ENCODE results near the gene FAM131A. TPM values are rescaled to one million over a fixed set of nuclear protein-coding genes. Genes with fewer than 3 reads are reported as not detected.
A peak's percentile ranks its signal among the peaks of the same experiment; 100 is the strongest.

Gene FAM131A
- total RNA-seq, 1 donor from 2014 or later = 30.2 TPM

GRCh38 chr3:184295771-184296170, 41.6 kb upstream of the FAM131A start:
- intact Hi-C loops (cut with micrococcal nuclease) = no loop called here
- Histone ChIP-seq H3K4me3 (no peak overlapping the region), H3K36me3 (peaks cover 7% of the 10 kb centered on the region), H3K4me1 (peaks cover 21% of the 10 kb centered on the region), H3K27ac (replicated peaks) (no peak overlapping the region), H3K27me3 (ENCODE audit: low read depth) (peaks cover 20% of the 10 kb centered on the region), H3K9me3 (replicated peaks) (no peaks in the 10 kb centered on the region)
- no peak for TF ChIP-seq CTCF (IDR thresholded peaks at IDR 0.05; ENCODE audit: borderline replicate concordance)
- no peak for DNase-seq

- H3K27me3 ChIP-seq (ENCODE audit: low read depth) = peaks cover 11% of the 10 kb centered on the region
- no peak for TF ChIP-seq CTCF (IDR thresholded peaks at IDR 0.05; ENCODE audit: borderline replicate concordance)
- H3K4me1 ChIP-seq = peaks cover 28% of the 10 kb centered on the region
- no peak for DNase-seq
- intact Hi-C loops (cut with micrococcal nuclease) = no loop called here
- no peaks in the 10 kb centered on the region for H3K9me3 ChIP-seq (replicated peaks)
- H3K4me3 ChIP-seq = no peak overlapping the region
- peaks cover 16% of the 10 kb centered on the region for H3K36me3 ChIP-seq
- no peak overlapping the region for H3K27ac ChIP-seq (replicated peaks)
These were observed 40.8 kb upstream of the FAM131A start for GRCh38 chr3:184296616-184297015.

GRCh38 chr3:184298759-184299487, 38.5 kb upstream of the FAM131A start, which contains the start of gene PSMD2:
PSMD2 (plus strand) TSS chr3:184299241; CDS start chr3:184299267, 26 bp downstream.
- intact Hi-C loops (cut with micrococcal nuclease) = no loop called here
- peaks cover 28% of the 10 kb centered on the region for H3K4me1 ChIP-seq
- H3K36me3 ChIP-seq = peaks cover 39% of the 10 kb centered on the region
- peak within 1 kb of the TSS; percentile 82 for H3K27ac ChIP-seq (replicated peaks)
- no peaks in the 10 kb centered on the region for H3K9me3 ChIP-seq (replicated peaks)
- TF ChIP-seq CTCF (IDR thresholded peaks at IDR 0.05; ENCODE audit: borderline replicate concordance) = no peak
- no peaks in the 10 kb centered on the region for H3K27me3 ChIP-seq (ENCODE audit: low read depth)
- peak within 1 kb of the TSS; percentile 87 for H3K4me3 ChIP-seq
- peak; percentile 99 for DNase-seq

- H3K27me3 ChIP-seq (ENCODE audit: low read depth) = no peaks in the 10 kb centered on the region
- H3K4me1 ChIP-seq = peaks cover 28% of the 10 kb centered on the region
- H3K9me3 ChIP-seq (replicated peaks) = no peaks in the 10 kb centered on the region
- no peak for TF ChIP-seq CTCF (IDR thresholded peaks at IDR 0.05; ENCODE audit: borderline replicate concordance)
- DNase-seq = no peak
- peak overlapping the region; percentile 87 for H3K4me3 ChIP-seq
- intact Hi-C loops (cut with micrococcal nuclease) = no loop called here
- H3K36me3 ChIP-seq = peaks cover 47% of the 10 kb centered on the region
- H3K27ac ChIP-seq (replicated peaks) = peak overlapping the region; percentile 82
These were observed 37.7 kb upstream of the FAM131A start for GRCh38 chr3:184299488-184300377.

GRCh38 chr3:184300378-184300720, 37.1 kb upstream of the FAM131A start:
- TF ChIP-seq CTCF (IDR thresholded peaks at IDR 0.05; ENCODE audit: borderline replicate concordance) = no peak

More at GRCh38 chr3:184300378-184300720, 37.1 kb upstream of the FAM131A start:
- intact Hi-C loops (cut with micrococcal nuclease) = no loop called here
- Histone ChIP-seq H3K27me3 (ENCODE audit: low read depth) (no peaks in the 10 kb centered on the region), H3K9me3 (replicated peaks) (no peaks in the 10 kb centered on the region), H3K27ac (replicated peaks) (no peak overlapping the region), H3K4me3 (peak overlapping the region; percentile 87), H3K36me3 (peaks cover 53% of the 10 kb centered on the region), H3K4me1 (peaks cover 28% of the 10 kb centered on the region)
- DNase-seq = no peak
